Lower leg skin (tissue), 4 donors: ENCODE measurements around the gene SIAH3. TPM values are rescaled to one million over a fixed set of nuclear protein-coding genes. Genes with fewer than 3 reads are reported as not detected.

Source experiments
- DNase-seq, 2 donors: peaks; one replicate each; pipeline ENCODE4 v3.0.0-alpha.2; 2019; ENCODE audit warnings: low spot score in 2 of 2
- H3K4me3 ChIP-seq: fragments of 200-600 bp; sonication (generic); 2 replicates; pipeline ENCODE4 v1.5.1; 2017; ENCODE audit warnings: mild to moderate bottlenecking, low read depth; ENCODE audit not compliant: poor library complexity, severe bottlenecking
- CTCF ChIP-seq, 3 donors: fragments of 450-650 bp; IDR thresholded peaks; one replicate each; pipeline ENCODE4 v1.5.1; 2016; ENCODE audit warnings: antibody characterized with exemption in 3 of 3, mild to moderate bottlenecking in 3 of 3, moderate library complexity in 2 of 3
- POLR2A ChIP-seq, 2 donors: fragments of 450-650 bp; IDR thresholded peaks; one replicate each; pipeline ENCODE4 v1.6.1; 2016 to 2017; ENCODE audit warnings: antibody characterized with exemption in 2 of 2, mild to moderate bottlenecking in 1 of 2, moderate library complexity in 1 of 2
- WGBS, 2 donors: methylation state at CpG; one replicate each; pipeline ENCODE4 v1.1.5; 2018; 5-methylcytosine and 5-hydroxymethylcytosine counted together
- intact Hi-C: fragments of 100-400 bp; cut with DNase I; formaldehyde crosslinking; loops from one replicate; pipeline ENCODE4 v1.15.0; 2023; ENCODE audit warnings: low total_unique reads
- total RNA-seq, 4 donors: library from RNA; depleted of rRNA; stranded (reverse); fragments of >200 nt; gene quantifications; one replicate each; pipeline ENCODE4 v1.1.0, GENCODE V29; 2016

Gene SIAH3
- total RNA-seq, 4 donors from 2014 or later: 0.02 to 0.21 (median 0.05) TPM

GRCh38 chr13:45847554-45848224 is 3.9 kb downstream of the SIAH3 start:
- 42 to 58% methylated on average over 13 of the region's 13 CpGs for WGBS, 2 donors
- no peak for TF ChIP-seq POLR2A (IDR thresholded peaks at IDR 0.05)
- TF ChIP-seq CTCF (IDR thresholded peaks at IDR 0.05): no peak
- intact Hi-C loops: no loop called here
- no peak overlapping the region for H3K4me3 ChIP-seq
- DNase-seq: no peak

- no peak for TF ChIP-seq POLR2A (IDR thresholded peaks at IDR 0.05)
- no peak for TF ChIP-seq CTCF (IDR thresholded peaks at IDR 0.05)
- DNase-seq: no peak
- WGBS, 2 donors: 84 to 85% methylated on average over 8 of the region's 8 CpGs
- no peak overlapping the region for H3K4me3 ChIP-seq
- intact Hi-C loops: no loop called here
These were observed 4.9 kb downstream of the SIAH3 start for GRCh38 chr13:45846681-45847080.

GRCh38 chr13:45838171-45838745 is 13.3 kb downstream of the SIAH3 start:
- no peak for TF ChIP-seq POLR2A (IDR thresholded peaks at IDR 0.05)
- no peak for TF ChIP-seq CTCF (IDR thresholded peaks at IDR 0.05)
- no peak for DNase-seq
- WGBS, 2 donors: 39 to 40% methylated on average over 12 of the region's 12 CpGs
- intact Hi-C loops: no loop called here
- no peak overlapping the region for H3K4me3 ChIP-seq

GRCh38 chr13:45837111-45837510 is 14.4 kb downstream of the SIAH3 start:
- 55% methylated on average over 1 of the region's 1 CpG for WGBS, 2 donors
- no peak for DNase-seq
- intact Hi-C loops: no loop called here
- no peak overlapping the region for H3K4me3 ChIP-seq
- TF ChIP-seq POLR2A (IDR thresholded peaks at IDR 0.05) (no peak), CTCF (IDR thresholded peaks at IDR 0.05) (no peak)

- no peak for DNase-seq
- H3K4me3 ChIP-seq: no peak overlapping the region
- intact Hi-C loops: no loop called here
- WGBS, 2 donors: 70 to 78% methylated on average over 7 of the region's 7 CpGs
- TF ChIP-seq CTCF (IDR thresholded peaks at IDR 0.05): no peak
- no peak for TF ChIP-seq POLR2A (IDR thresholded peaks at IDR 0.05)
These were observed 17.1 kb downstream of the SIAH3 start for GRCh38 chr13:45834411-45834994.
